Esophagus muscularis mucosa (tissue), 4 donors: ENCODE measurements around the gene TIRAP.

Experiments used
- EP300 ChIP-seq: sonication (generic); formaldehyde crosslinking; IDR thresholded peaks from one replicate; pipeline ENCODE4 v1.6.1; 2017; ENCODE audit warnings: antibody characterized with exemption
- POLR2A ChIP-seq: fragments of 450-650 bp; IDR thresholded peaks from one replicate; pipeline ENCODE4 v1.6.1; 2017; ENCODE audit warnings: antibody characterized with exemption, moderate library complexity, mild to moderate bottlenecking, low read depth
- POLR2AphosphoS5 ChIP-seq, 2 donors: sonication (generic); formaldehyde crosslinking; IDR thresholded peaks; one replicate each; pipeline ENCODE4 v1.6.1; 2017; ENCODE audit warnings: antibody characterized with exemption in 2 of 2
- TF ChIP-seq, protein P1 (sequence below), 3 experiments: fragments of 200-600 bp in 2 of 3; fragments of 450-650 bp in 1 of 3; sonication (generic) in 2 of 3; IDR thresholded peaks; one replicate each; pipeline ENCODE4 v1.5.1; 2017 to 2019; ENCODE audit warnings: antibody characterized with exemption in 3 of 3, mild to moderate bottlenecking in 2 of 3, moderate library complexity in 1 of 3

DNA sequence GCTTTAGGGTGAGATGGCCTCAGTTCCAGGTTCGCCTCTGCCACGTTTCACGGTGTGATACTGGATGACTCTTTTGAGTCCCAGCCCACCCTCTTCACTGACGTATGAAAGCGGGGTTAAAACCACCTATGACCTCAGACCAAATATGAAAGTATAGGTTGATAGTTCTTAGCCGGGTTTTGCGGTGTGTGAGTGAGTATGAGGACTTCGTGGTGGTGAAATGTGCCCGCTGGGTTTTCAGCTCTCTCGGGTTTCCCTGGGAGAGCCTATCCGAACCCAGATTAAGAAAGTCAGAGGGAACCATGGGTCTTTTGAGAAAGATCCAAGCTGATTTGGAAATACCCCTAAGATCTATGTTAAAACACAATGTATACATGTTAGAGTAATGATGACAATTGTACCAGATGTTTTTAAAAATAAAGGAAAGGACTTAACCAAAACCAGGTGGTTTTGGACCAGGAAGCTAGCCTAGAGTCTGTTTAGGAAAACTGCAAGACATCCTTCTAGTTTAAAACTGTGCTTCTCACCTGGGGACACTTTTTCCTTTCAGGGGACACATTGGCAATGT lies 46.8 kb downstream of the TIRAP start:
- no peak for TF ChIP-seq POLR2A
- TF ChIP-seq, protein P1, sequence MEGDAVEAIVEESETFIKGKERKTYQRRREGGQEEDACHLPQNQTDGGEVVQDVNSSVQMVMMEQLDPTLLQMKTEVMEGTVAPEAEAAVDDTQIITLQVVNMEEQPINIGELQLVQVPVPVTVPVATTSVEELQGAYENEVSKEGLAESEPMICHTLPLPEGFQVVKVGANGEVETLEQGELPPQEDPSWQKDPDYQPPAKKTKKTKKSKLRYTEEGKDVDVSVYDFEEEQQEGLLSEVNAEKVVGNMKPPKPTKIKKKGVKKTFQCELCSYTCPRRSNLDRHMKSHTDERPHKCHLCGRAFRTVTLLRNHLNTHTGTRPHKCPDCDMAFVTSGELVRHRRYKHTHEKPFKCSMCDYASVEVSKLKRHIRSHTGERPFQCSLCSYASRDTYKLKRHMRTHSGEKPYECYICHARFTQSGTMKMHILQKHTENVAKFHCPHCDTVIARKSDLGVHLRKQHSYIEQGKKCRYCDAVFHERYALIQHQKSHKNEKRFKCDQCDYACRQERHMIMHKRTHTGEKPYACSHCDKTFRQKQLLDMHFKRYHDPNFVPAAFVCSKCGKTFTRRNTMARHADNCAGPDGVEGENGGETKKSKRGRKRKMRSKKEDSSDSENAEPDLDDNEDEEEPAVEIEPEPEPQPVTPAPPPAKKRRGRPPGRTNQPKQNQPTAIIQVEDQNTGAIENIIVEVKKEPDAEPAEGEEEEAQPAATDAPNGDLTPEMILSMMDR (IDR thresholded peaks at IDR 0.05): no peak
- TF ChIP-seq POLR2AphosphoS5 (IDR thresholded peaks at IDR 0.05): no peak
- no peak for TF ChIP-seq EP300
